Suprapubic skin (tissue), 3 donors: ENCODE measurements around the gene MICALL2.
"Not testable (repeated sequence)": the region's sequence is repeated elsewhere in the genome, so short reads cannot be mapped to it uniquely, and the experiment has no call there.

ENCODE experiments used
- CTCF ChIP-seq, 2 donors: fragments of 200-600 bp in 1 of 2; fragments of 450-650 bp in 1 of 2; sonication (generic) in 1 of 2; IDR thresholded peaks; one replicate each; pipeline ENCODE4 v1.5.1; 2016 to 2019; ENCODE audit warnings: antibody characterized with exemption in 2 of 2, mild to moderate bottlenecking in 1 of 2, moderate library complexity in 1 of 2
- POLR2A ChIP-seq, 2 donors: fragments of 450-650 bp; IDR thresholded peaks; one replicate each; pipeline ENCODE4 v1.6.1; 2017; ENCODE audit warnings: antibody characterized with exemption in 2 of 2, mild to moderate bottlenecking in 2 of 2, moderate library complexity in 2 of 2

DNA sequence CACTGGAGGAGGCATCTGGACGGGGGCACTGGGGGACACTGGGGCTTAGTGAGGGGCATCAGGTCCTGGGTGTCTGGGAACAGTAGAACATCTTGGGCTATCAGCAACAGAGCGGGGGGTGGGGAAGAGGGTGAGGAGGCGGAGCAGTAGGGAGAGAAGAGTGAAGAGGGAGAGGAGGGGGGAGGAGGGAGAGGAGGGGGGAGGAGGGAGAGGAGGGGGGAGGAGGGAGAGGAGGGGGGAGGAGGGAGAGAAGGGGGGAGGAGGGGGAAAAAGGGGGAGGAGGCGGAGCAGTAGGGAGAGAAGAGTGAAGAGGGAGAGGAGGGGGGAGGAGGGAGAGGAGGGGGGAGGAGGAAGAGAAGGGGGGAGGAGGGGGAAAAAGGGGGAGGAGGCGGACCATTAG, 13.2 kb downstream of the MICALL2 start:
- not testable (repeated sequence) for TF ChIP-seq CTCF, POLR2A (IDR thresholded peaks at IDR 0.05)
